Measurements from ENCODE around the gene LALBA.

The LALBA gene

GRCh38 chr12:48601013-48601756 lies 31.3 kb upstream of the LALBA start:
- TF ChIP-seq TAF1 (IDR thresholded peaks at IDR 0.05; ENCODE audit: borderline replicate concordance, insufficient read depth, low read length) = no peak

DNA sequence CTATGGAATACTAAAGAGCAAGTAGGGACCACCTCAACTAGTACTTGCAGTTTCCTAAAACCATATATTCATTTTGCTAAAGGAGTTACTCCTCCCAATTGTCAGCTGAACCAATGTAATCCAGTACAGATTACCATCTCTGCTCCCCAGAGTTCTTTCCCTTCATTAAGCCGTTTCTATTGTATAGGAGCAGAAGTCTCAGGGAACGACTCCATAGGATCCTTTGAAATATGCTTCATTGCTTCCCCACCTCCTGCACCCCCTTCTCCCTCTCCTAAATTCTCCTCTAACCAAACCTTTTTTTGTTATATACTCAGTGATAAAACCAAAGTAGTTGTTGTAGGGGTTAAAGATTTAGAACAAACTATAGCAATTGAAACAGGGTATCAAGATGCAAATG lies 30.7 kb upstream of the LALBA start:
- no peak for TF ChIP-seq TAF1 (IDR thresholded peaks at IDR 0.05; ENCODE audit: borderline replicate concordance, insufficient read depth, low read length)
- no peak for TF ChIP-seq SIN3A (IDR thresholded peaks at IDR 0.05; ENCODE audit: borderline replicate concordance, insufficient read depth, low read length)
- TF ChIP-seq, protein P1, sequence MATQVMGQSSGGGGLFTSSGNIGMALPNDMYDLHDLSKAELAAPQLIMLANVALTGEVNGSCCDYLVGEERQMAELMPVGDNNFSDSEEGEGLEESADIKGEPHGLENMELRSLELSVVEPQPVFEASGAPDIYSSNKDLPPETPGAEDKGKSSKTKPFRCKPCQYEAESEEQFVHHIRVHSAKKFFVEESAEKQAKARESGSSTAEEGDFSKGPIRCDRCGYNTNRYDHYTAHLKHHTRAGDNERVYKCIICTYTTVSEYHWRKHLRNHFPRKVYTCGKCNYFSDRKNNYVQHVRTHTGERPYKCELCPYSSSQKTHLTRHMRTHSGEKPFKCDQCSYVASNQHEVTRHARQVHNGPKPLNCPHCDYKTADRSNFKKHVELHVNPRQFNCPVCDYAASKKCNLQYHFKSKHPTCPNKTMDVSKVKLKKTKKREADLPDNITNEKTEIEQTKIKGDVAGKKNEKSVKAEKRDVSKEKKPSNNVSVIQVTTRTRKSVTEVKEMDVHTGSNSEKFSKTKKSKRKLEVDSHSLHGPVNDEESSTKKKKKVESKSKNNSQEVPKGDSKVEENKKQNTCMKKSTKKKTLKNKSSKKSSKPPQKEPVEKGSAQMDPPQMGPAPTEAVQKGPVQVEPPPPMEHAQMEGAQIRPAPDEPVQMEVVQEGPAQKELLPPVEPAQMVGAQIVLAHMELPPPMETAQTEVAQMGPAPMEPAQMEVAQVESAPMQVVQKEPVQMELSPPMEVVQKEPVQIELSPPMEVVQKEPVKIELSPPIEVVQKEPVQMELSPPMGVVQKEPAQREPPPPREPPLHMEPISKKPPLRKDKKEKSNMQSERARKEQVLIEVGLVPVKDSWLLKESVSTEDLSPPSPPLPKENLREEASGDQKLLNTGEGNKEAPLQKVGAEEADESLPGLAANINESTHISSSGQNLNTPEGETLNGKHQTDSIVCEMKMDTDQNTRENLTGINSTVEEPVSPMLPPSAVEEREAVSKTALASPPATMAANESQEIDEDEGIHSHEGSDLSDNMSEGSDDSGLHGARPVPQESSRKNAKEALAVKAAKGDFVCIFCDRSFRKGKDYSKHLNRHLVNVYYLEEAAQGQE (IDR thresholded peaks at IDR 0.05; ENCODE audit: insufficient read depth in 1 of 2, low read depth in 2 of 2, low read length in 2 of 2) = no peak
- TF ChIP-seq POLR2AphosphoS5 (IDR thresholded peaks at IDR 0.05; ENCODE audit: low read depth, low read length) = no peak
- no peak for TF ChIP-seq FOXP2 (optimal IDR thresholded peaks at IDR 0.05; ENCODE audit: borderline replicate concordance, extremely low read depth, extremely low read length, insufficient read depth)

GRCh38 chr12:48592591-48593086 lies 22.8 kb upstream of the LALBA start:
- TF ChIP-seq TAF1 (IDR thresholded peaks at IDR 0.05; ENCODE audit: borderline replicate concordance, insufficient read depth, low read length) = no peak
- TF ChIP-seq POLR2AphosphoS5 (IDR thresholded peaks at IDR 0.05; ENCODE audit: low read depth, low read length) = no peak
- no peak for TF ChIP-seq SIN3A (IDR thresholded peaks at IDR 0.05; ENCODE audit: borderline replicate concordance, insufficient read depth, low read length)
- TF ChIP-seq, protein P1 (IDR thresholded peaks at IDR 0.05; ENCODE audit: insufficient read depth in 1 of 2, low read depth in 2 of 2, low read length in 2 of 2) = no peak
- TF ChIP-seq FOXP2 (optimal IDR thresholded peaks at IDR 0.05; ENCODE audit: borderline replicate concordance, extremely low read depth, extremely low read length, insufficient read depth) = no peak

- TF ChIP-seq TAF1 (IDR thresholded peaks at IDR 0.05; ENCODE audit: borderline replicate concordance, insufficient read depth, low read length) (no peak), SIN3A (IDR thresholded peaks at IDR 0.05; ENCODE audit: borderline replicate concordance, insufficient read depth, low read length) (no peak), FOXP2 (optimal IDR thresholded peaks at IDR 0.05; ENCODE audit: borderline replicate concordance, extremely low read depth, extremely low read length, insufficient read depth) (no peak), POLR2AphosphoS5 (IDR thresholded peaks at IDR 0.05; ENCODE audit: low read depth, low read length) (no peak)
- TF ChIP-seq, protein P1 (IDR thresholded peaks at IDR 0.05; ENCODE audit: insufficient read depth in 1 of 2, low read depth in 2 of 2, low read length in 2 of 2) = no peak
Observed at GRCh38 chr12:48586361-48586760, 16.5 kb upstream of the LALBA start.

DNA sequence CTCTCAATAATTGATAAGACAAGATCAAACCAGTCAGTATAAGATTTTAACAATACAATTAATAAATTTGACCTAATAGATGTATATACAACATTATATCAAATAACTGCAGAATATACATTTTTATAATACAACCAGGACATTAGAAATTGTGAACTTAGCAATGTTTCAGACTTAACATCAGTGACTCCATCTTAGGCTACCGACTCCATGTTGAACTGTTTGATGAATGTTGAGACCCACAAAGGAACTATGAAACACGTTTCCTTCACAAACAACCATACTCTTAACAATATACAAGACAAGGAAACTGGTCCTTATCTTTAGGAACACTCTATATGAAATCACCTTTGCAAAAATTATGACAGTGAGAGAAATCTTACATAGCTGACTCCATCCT lies 13.9 kb upstream of the LALBA start:
- TF ChIP-seq SIN3A (IDR thresholded peaks at IDR 0.05; ENCODE audit: borderline replicate concordance, insufficient read depth, low read length) (no peak), TAF1 (IDR thresholded peaks at IDR 0.05; ENCODE audit: borderline replicate concordance, insufficient read depth, low read length) (no peak), FOXP2 (optimal IDR thresholded peaks at IDR 0.05; ENCODE audit: borderline replicate concordance, extremely low read depth, extremely low read length, insufficient read depth) (no peak), POLR2AphosphoS5 (IDR thresholded peaks at IDR 0.05; ENCODE audit: low read depth, low read length) (no peak)
- TF ChIP-seq, protein P1 (IDR thresholded peaks at IDR 0.05; ENCODE audit: insufficient read depth in 1 of 2, low read depth in 2 of 2, low read length in 2 of 2) = no peak

Measured in PFSK-1 (cell line).